Testis (tissue), 2 donors: ENCODE data around the gene LYST.

Experiments used
- POLR2A ChIP-seq: fragments of 450-650 bp; IDR thresholded peaks from one replicate; pipeline ENCODE4 v1.6.1; 2017; ENCODE audit warnings: antibody characterized with exemption, mild to moderate bottlenecking, moderate library complexity
- TF ChIP-seq, protein P1 (sequence below), 3 experiments: fragments of 450-650 bp in 2 of 3; fragments of 200-600 bp in 1 of 3; sonication (generic) in 1 of 3; IDR thresholded peaks; one replicate each; pipeline ENCODE4 v1.5.1; 2016 to 2019; ENCODE audit warnings: antibody characterized with exemption in 3 of 3, mild to moderate bottlenecking in 2 of 3, moderate library complexity in 1 of 3

GRCh38 chr1:235892734-235893413 is 26.2 kb upstream of the LYST start:
- TF ChIP-seq, protein P1, sequence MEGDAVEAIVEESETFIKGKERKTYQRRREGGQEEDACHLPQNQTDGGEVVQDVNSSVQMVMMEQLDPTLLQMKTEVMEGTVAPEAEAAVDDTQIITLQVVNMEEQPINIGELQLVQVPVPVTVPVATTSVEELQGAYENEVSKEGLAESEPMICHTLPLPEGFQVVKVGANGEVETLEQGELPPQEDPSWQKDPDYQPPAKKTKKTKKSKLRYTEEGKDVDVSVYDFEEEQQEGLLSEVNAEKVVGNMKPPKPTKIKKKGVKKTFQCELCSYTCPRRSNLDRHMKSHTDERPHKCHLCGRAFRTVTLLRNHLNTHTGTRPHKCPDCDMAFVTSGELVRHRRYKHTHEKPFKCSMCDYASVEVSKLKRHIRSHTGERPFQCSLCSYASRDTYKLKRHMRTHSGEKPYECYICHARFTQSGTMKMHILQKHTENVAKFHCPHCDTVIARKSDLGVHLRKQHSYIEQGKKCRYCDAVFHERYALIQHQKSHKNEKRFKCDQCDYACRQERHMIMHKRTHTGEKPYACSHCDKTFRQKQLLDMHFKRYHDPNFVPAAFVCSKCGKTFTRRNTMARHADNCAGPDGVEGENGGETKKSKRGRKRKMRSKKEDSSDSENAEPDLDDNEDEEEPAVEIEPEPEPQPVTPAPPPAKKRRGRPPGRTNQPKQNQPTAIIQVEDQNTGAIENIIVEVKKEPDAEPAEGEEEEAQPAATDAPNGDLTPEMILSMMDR (IDR thresholded peaks at IDR 0.05), result no peak
- no peak for TF ChIP-seq POLR2A
